HEK293 (cell line): ENCODE data around the gene SSU72.

Experiments
- CTCF ChIA-PET: fragments of 350-600 bp; formaldehyde crosslinking; extraction: SDS; loops from one replicate; lab custom pipeline; 2021; ENCODE audit warnings: antibody characterized with exemption; lab: Yijun Ruan, JAX
- POLR2A ChIA-PET: fragments of 300-600 bp; formaldehyde crosslinking; extraction: SDS; loops from one replicate; lab custom pipeline; 2020; ENCODE audit warnings: antibody characterized with exemption, inconsistent platforms; lab: Yijun Ruan, JAX
- H3K27ac ChIP-seq: fragments of 200-500 bp; sonication (Bioruptor generic); 2 replicates; pipeline ENCODE4 v1.5.1; 2014; ENCODE audit warnings: low read depth, low read length, control low read depth, inconsistent platforms; ENCODE audit errors: extremely low read depth
- H3K36me3 ChIP-seq, 2 experiments: fragments of 200-500 bp in 1 of 2; sonication (Bioruptor generic) in 1 of 2; 1 replicate in 1 of 2; 2 replicates in 1 of 2; pipeline ENCODE4 v1.5.1; 2014 to 2017; ENCODE audit warnings: inconsistent platforms in 2 of 2, low read length in 2 of 2; ENCODE audit not compliant: control insufficient read depth in 2 of 2, insufficient read depth in 1 of 2
- H3K4me1 ChIP-seq: fragments of 200-500 bp; sonication (Bioruptor generic); 2 replicates; pipeline ENCODE4 v1.5.1; 2014; ENCODE audit warnings: mild to moderate bottlenecking, low read length, inconsistent platforms; ENCODE audit not compliant: control insufficient read depth, insufficient read depth
- H3K4me3 ChIP-seq: 2 replicates; pipeline ENCODE4 v1.5.1; 2011; ENCODE audit warnings: low read depth, mild to moderate bottlenecking, control low read depth, low read length, moderate library complexity
- H3K9me3 ChIP-seq: fragments of 200-500 bp; sonication (Bioruptor generic); 2 replicates; pipeline ENCODE4 v1.5.1; 2014; ENCODE audit warnings: low read depth, low read length, inconsistent platforms; ENCODE audit not compliant: control insufficient read depth, insufficient read depth
- ATF2 ChIP-seq: fragments of 450-650 bp; formaldehyde crosslinking; IDR thresholded peaks from 2 replicates; pipeline ENCODE4 v1.5.1; 2016; ENCODE audit warnings: missing biosample characterization, missing genetic modification characterization, low read depth
- HOXA7 ChIP-seq: sonication (generic); formaldehyde crosslinking; IDR thresholded peaks from 2 replicates; pipeline ENCODE4 v1.8.1; 2022; ENCODE audit warnings: missing genetic modification reagents, borderline replicate concordance
- INSM2 ChIP-seq: fragments of 450-650 bp; formaldehyde crosslinking; IDR thresholded peaks from 2 replicates; pipeline ENCODE4 v1.5.1; 2016; ENCODE audit warnings: missing biosample characterization, missing genetic modification characterization
- KLF8 ChIP-seq: fragments of 450-650 bp; formaldehyde crosslinking; IDR thresholded peaks from 2 replicates; pipeline ENCODE4 v1.5.1; 2016; ENCODE audit warnings: missing biosample characterization, missing genetic modification characterization
- PRDM1 ChIP-seq: fragments of 450-650 bp; formaldehyde crosslinking; IDR thresholded peaks from 2 replicates; pipeline ENCODE4; 2016; ENCODE audit warnings: missing biosample characterization, missing genetic modification characterization
- RBAK ChIP-seq: fragments of 450-650 bp; formaldehyde crosslinking; IDR thresholded peaks from 2 replicates; pipeline ENCODE4 v1.5.1; 2016; ENCODE audit warnings: missing biosample characterization, missing genetic modification characterization
- REST ChIP-seq: fragments of 450-650 bp; formaldehyde crosslinking; IDR thresholded peaks from 2 replicates; pipeline ENCODE4 v1.5.1; 2016; ENCODE audit warnings: missing biosample characterization, missing genetic modification characterization
- ZBTB44 ChIP-seq: fragments of 450-650 bp; IDR thresholded peaks from 2 replicates; pipeline ENCODE4 v1.5.1; 2018; ENCODE audit warnings: missing biosample characterization, mild to moderate bottlenecking, missing genetic modification characterization
- ZNF16 ChIP-seq: fragments of 450-650 bp; formaldehyde crosslinking; IDR thresholded peaks from 2 replicates; pipeline ENCODE4 v1.5.1; 2016; ENCODE audit warnings: low read depth, missing biosample characterization, missing genetic modification characterization
- ZNF324 ChIP-seq: fragments of 450-650 bp; formaldehyde crosslinking; IDR thresholded peaks from 2 replicates; pipeline ENCODE4 v1.5.1; 2016; ENCODE audit warnings: missing biosample characterization, missing genetic modification characterization
- ZNF350 ChIP-seq: fragments of 450-650 bp; formaldehyde crosslinking; IDR thresholded peaks from 2 replicates; pipeline ENCODE4 v1.5.0; 2017; ENCODE audit warnings: missing biosample characterization, mild to moderate bottlenecking, missing genetic modification characterization
- ZNF37A ChIP-seq: fragments of 450-650 bp; IDR thresholded peaks from 2 replicates; pipeline ENCODE4 v1.5.1; 2018; ENCODE audit warnings: missing biosample characterization, missing genetic modification characterization
- ZNF596 ChIP-seq: fragments of 450-650 bp; IDR thresholded peaks from 2 replicates; pipeline ENCODE4 v1.5.0; 2018; ENCODE audit warnings: missing biosample characterization, mild to moderate bottlenecking, missing genetic modification characterization, moderate library complexity
- ZNF660 ChIP-seq: fragments of 450-650 bp; IDR thresholded peaks from 2 replicates; pipeline ENCODE4 v1.5.1; 2018; ENCODE audit warnings: missing biosample characterization, mild to moderate bottlenecking, missing genetic modification characterization

SSU72 gene

GRCh38 chr1:1591452-1591851, 16.8 kb upstream of the SSU72 start (continued):
- peak; percentile 67 for TF ChIP-seq ATF2 (tag by site-specific recombination)
- TF ChIP-seq INSM2 (tag by site-specific recombination) = no peak
- no peak for TF ChIP-seq KLF8 (tag by site-specific recombination)
- no peak for TF ChIP-seq ZBTB44 (tag by site-specific recombination)
- no peak for TF ChIP-seq ZNF324 (tag by site-specific recombination)

- H3K4me1 ChIP-seq = no peaks in the 10 kb centered on the region
- no peak overlapping the region for H3K27ac ChIP-seq
- H3K9me3 ChIP-seq = no peaks in the 10 kb centered on the region
- H3K4me3 ChIP-seq = no peak overlapping the region
- CTCF ChIA-PET = no interaction called here
- no peak for TF ChIP-seq ZNF350 (tag by site-specific recombination)
- no peak for TF ChIP-seq HOXA7 (CRISPR knock-in tag)
- TF ChIP-seq ZNF37A (tag by site-specific recombination) = no peak
- no peak for TF ChIP-seq PRDM1 (tag by site-specific recombination)
- TF ChIP-seq ZNF596 (tag by site-specific recombination) = no peak
- no peak for TF ChIP-seq ZNF660 (tag by site-specific recombination)
- no peak for TF ChIP-seq ZNF16 (tag by site-specific recombination)
- TF ChIP-seq, all 188 proteins: peak for 0
- POLR2A ChIA-PET = interaction anchor here (0.6 to 0.7 kb wide), 2 partner anchors 20 to 48 kb away, joined by 3 to 9 read pairs; no protein-coding TSS in a partner anchor
- H3K36me3 ChIP-seq = no peaks in the 10 kb centered on the region
These were observed 8.8 kb upstream of the SSU72 start for GRCh38 chr1:1583347-1584010.

- Histone ChIP-seq H3K4me3 (no peak overlapping the region), H3K36me3 (no peaks in the 10 kb centered on the region), H3K9me3 (no peaks in the 10 kb centered on the region), H3K27ac (no peak overlapping the region), H3K4me1 (no peaks in the 10 kb centered on the region)
- TF ChIP-seq REST (tag by site-specific recombination) (no peak), RBAK (tag by site-specific recombination) (peak; percentile 75; the same call in 1 of the 2 replicates)
- ChIA-PET CTCF (no interaction called here), POLR2A (interaction anchor here (0.6 kb wide), 1 partner anchor 21 kb away, joined by 9 read pairs; no protein-coding TSS in a partner anchor)
These were observed 8.1 kb upstream of the SSU72 start for GRCh38 chr1:1582585-1583346.
